Peyer's patch (tissue), 4 donors: ENCODE results near the gene METTL21A. TPM values are rescaled to one million over a fixed set of nuclear protein-coding genes. Genes with fewer than 3 reads are reported as not detected.

Experiments used
- DNase-seq, 3 donors: peaks; one replicate each; pipeline ENCODE4 v3.0.0-alpha.2; 2017 to 2019
- H3K27ac ChIP-seq, 4 donors: fragments of 200-600 bp; sonication (generic); one replicate each; pipeline ENCODE4 v1.5.1; 2016 to 2019
- H3K27me3 ChIP-seq, 2 donors: fragments of 200-600 bp; sonication (generic); one replicate each; pipeline ENCODE4 v1.5.1; 2019
- H3K36me3 ChIP-seq, 3 donors: fragments of 200-600 bp; sonication (generic); one replicate each; pipeline ENCODE4 v1.5.1; 2016 to 2019
- H3K4me1 ChIP-seq, 4 donors: fragments of 200-600 bp; sonication (generic); one replicate each; pipeline ENCODE4 v1.5.1; 2016 to 2019
- H3K4me3 ChIP-seq, 4 donors: fragments of 200-600 bp; sonication (generic); 1 replicate in 3 of 4; 2 replicates in 1 of 4; pipeline ENCODE4 v1.5.1; 2016 to 2019; ENCODE audit warnings: mild to moderate bottlenecking in 1 of 4
- H3K9me3 ChIP-seq, 4 donors: fragments of 200-600 bp; sonication (generic); one replicate each; pipeline ENCODE4 v1.5.1; 2016 to 2019; ENCODE audit warnings: mild to moderate bottlenecking in 1 of 4
- POLR2A ChIP-seq, 2 donors: fragments of 450-650 bp; IDR thresholded peaks; one replicate each; pipeline ENCODE4 v1.5.1; 2017; ENCODE audit warnings: antibody characterized with exemption in 2 of 2, mild to moderate bottlenecking in 2 of 2, moderate library complexity in 2 of 2
- total RNA-seq, 4 donors: library from RNA; depleted of rRNA; stranded (reverse); fragments of >200 nt; gene quantifications; one replicate each; pipeline ENCODE4 v1.1.0, GENCODE V29; 2016
- TF ChIP-seq, protein P1 (sequence below), 6 experiments: fragments of 450-650 bp in 4 of 6; fragments of 200-600 bp in 2 of 6; sonication (generic) in 1 of 6; IDR thresholded peaks; one replicate each; pipeline ENCODE4 v1.5.1; 2017 to 2019; ENCODE audit warnings: antibody characterized with exemption in 6 of 6, mild to moderate bottlenecking in 3 of 6, moderate library complexity in 1 of 6

METTL21A gene
- total RNA-seq, 4 donors from 2014 or later: 7.0 to 23.1 (median 9.0) TPM

DNA sequence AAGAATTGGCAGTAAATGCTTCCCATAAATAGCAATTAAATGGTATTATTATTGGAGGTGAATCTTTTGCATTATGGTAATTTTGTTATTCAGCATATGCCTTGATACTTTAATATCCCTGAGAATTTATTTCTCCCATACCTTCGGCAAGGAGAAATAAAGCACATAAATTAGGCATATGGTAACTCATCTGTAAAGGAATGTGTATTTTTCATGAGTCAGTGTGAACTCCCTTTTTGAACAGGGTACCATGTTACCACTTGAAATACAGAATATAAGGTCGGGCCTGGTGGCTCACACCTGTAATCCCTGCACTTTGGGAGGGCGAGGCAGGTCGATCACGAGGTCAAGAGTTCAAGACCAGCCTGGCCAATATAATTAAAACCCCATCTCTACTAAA lies 18.4 kb downstream of the METTL21A start:
- H3K4me1 ChIP-seq: no peaks in the 10 kb centered on the region
- no peaks in the 10 kb centered on the region for H3K27me3 ChIP-seq
- no peak overlapping the region for H3K4me3 ChIP-seq
- H3K27ac ChIP-seq: no peak overlapping the region
- no peak for DNase-seq
- no peak for TF ChIP-seq POLR2A (IDR thresholded peaks at IDR 0.05)
- TF ChIP-seq, protein P1, sequence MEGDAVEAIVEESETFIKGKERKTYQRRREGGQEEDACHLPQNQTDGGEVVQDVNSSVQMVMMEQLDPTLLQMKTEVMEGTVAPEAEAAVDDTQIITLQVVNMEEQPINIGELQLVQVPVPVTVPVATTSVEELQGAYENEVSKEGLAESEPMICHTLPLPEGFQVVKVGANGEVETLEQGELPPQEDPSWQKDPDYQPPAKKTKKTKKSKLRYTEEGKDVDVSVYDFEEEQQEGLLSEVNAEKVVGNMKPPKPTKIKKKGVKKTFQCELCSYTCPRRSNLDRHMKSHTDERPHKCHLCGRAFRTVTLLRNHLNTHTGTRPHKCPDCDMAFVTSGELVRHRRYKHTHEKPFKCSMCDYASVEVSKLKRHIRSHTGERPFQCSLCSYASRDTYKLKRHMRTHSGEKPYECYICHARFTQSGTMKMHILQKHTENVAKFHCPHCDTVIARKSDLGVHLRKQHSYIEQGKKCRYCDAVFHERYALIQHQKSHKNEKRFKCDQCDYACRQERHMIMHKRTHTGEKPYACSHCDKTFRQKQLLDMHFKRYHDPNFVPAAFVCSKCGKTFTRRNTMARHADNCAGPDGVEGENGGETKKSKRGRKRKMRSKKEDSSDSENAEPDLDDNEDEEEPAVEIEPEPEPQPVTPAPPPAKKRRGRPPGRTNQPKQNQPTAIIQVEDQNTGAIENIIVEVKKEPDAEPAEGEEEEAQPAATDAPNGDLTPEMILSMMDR (IDR thresholded peaks at IDR 0.05): no peak
- H3K9me3 ChIP-seq: no peaks in the 10 kb centered on the region
- no peaks in the 10 kb centered on the region for H3K36me3 ChIP-seq

- DNase-seq: no peak
- H3K4me1 ChIP-seq: no peaks in the 10 kb centered on the region
- no peak overlapping the region for H3K27ac ChIP-seq
- H3K9me3 ChIP-seq: no peaks in the 10 kb centered on the region
- no peaks in the 10 kb centered on the region for H3K27me3 ChIP-seq
- TF ChIP-seq, protein P1 (IDR thresholded peaks at IDR 0.05): no peak
- no peak for TF ChIP-seq POLR2A (IDR thresholded peaks at IDR 0.05)
- no peaks in the 10 kb centered on the region for H3K36me3 ChIP-seq
- H3K4me3 ChIP-seq: no peak overlapping the region
Measured at GRCh38 chr2:207606399-207606798, 18.8 kb downstream of the METTL21A start.

DNA sequence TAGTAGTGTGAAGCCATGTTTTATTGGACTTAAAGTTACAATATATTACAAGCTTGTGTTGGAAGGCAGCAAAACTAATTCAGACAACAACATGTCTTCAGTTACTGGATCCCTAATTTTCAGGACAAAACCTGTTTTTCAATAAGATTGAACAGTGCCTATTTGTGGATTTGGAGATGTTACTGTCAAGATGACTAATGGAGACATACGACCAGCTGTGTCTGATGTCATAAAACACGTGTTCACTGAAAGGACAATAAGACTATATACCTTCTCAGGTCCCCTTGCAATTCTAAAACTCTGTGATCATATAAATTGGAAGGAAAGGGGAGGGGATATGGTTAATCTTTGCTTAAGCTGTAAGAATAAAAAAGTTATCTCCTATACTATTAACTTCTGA lies 21.7 kb downstream of the METTL21A start:
- no peak overlapping the region for H3K27ac ChIP-seq
- DNase-seq: no peak
- H3K27me3 ChIP-seq: no peaks in the 10 kb centered on the region
- H3K9me3 ChIP-seq: no peaks in the 10 kb centered on the region
- TF ChIP-seq, protein P1 (IDR thresholded peaks at IDR 0.05): no peak
- no peak for TF ChIP-seq POLR2A (IDR thresholded peaks at IDR 0.05)
- H3K4me1 ChIP-seq: no peaks in the 10 kb centered on the region
- H3K4me3 ChIP-seq: no peak overlapping the region
- no peaks in the 10 kb centered on the region for H3K36me3 ChIP-seq

- Histone ChIP-seq H3K4me3 (no peak overlapping the region), H3K27me3 (no peaks in the 10 kb centered on the region), H3K27ac (no peak overlapping the region), H3K4me1 (no peaks in the 10 kb centered on the region), H3K36me3 (peaks cover 0 to 13% (median 0%) of the 10 kb centered on the region in 3 donors), H3K9me3 (no peaks in the 10 kb centered on the region)
- no peak for DNase-seq
- no peak for TF ChIP-seq POLR2A (IDR thresholded peaks at IDR 0.05)
- TF ChIP-seq, protein P1 (IDR thresholded peaks at IDR 0.05): no peak
Measured at GRCh38 chr2:207601774-207602173, 23.4 kb downstream of the METTL21A start.

DNA sequence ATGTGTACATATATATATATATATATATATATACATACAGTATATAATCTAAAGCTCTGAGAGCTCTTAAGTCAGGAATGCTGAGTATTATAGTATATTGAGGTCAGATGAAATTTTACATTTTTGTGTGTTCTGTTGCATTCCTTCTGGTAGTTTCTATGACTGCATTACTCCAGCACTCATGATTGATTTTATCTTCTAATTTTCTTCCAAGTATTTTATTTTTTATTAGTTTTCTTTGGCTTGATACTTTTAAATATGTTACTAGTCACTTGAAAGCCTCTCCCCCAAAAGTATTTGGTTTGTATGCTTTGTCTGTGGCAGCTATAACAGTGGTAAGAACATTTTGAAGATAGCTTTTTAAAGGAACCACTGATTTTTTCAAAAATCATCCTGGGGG lies 25.0 kb downstream of the METTL21A start:
- no peak overlapping the region for H3K27ac ChIP-seq
- DNase-seq: no peak
- H3K36me3 ChIP-seq: peaks cover 0 to 18% (median 0%) of the 10 kb centered on the region in 3 donors
- no peaks in the 10 kb centered on the region for H3K9me3 ChIP-seq
- TF ChIP-seq, protein P1 (IDR thresholded peaks at IDR 0.05): no peak
- TF ChIP-seq POLR2A (IDR thresholded peaks at IDR 0.05): no peak
- no peaks in the 10 kb centered on the region for H3K4me1 ChIP-seq
- no peak overlapping the region for H3K4me3 ChIP-seq
- no peaks in the 10 kb centered on the region for H3K27me3 ChIP-seq

DNA sequence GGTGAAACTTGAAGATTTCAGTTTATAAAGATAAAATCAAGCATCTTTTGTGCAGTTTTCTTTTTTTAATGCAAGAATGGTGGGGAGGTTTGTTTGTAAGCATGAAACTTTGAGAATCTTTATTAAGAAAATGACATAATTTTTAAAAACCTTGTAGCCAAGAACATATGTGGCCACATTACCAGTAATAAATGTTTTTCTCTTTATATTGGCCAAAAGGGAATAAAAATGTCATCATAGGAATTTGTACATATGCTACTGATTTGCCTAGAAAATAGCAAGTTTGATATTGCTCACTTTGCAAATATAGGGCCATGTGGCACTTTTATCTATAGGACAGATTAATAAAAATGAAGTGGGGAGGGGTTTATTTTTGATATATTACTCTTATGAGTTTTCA lies 25.6 kb downstream of the METTL21A start:
- H3K4me3 ChIP-seq: no peak overlapping the region
- H3K4me1 ChIP-seq: no peaks in the 10 kb centered on the region
- H3K9me3 ChIP-seq: no peaks in the 10 kb centered on the region
- DNase-seq: no peak
- H3K36me3 ChIP-seq: peaks cover 0 to 19% (median 0%) of the 10 kb centered on the region in 3 donors
- no peaks in the 10 kb centered on the region for H3K27me3 ChIP-seq
- H3K27ac ChIP-seq: no peak overlapping the region
- TF ChIP-seq POLR2A (IDR thresholded peaks at IDR 0.05): no peak
- TF ChIP-seq, protein P1 (IDR thresholded peaks at IDR 0.05): no peak
